Keratinocyte (primary cell): ENCODE results near the gene AP3M1. TPM values are rescaled to one million over a fixed set of nuclear protein-coding genes. Genes with fewer than 3 reads are reported as not detected.

ENCODE experiments used
- DNase-seq: peaks from one replicate; pipeline ENCODE4 v3.0.0-alpha.2; 2011; ENCODE audit warnings: low read depth, missing footprints, low spot score
- FAIRE-seq: peaks from 2 replicates; lab custom pipeline; 2011; peaks lifted over from hg19 to GRCh38; lab: Jason Lieb, UNC
- H2AFZ ChIP-seq: 2 replicates; pipeline ENCODE4 v1.6.0; 2012; ENCODE audit warnings: low read length, control low read depth, inconsistent platforms; ENCODE audit not compliant: control insufficient read depth
- H3K27ac ChIP-seq: 2 replicates; pipeline ENCODE4 v1.5.1; 2011; ENCODE audit warnings: low read length; ENCODE audit not compliant: control insufficient read depth, insufficient read depth
- H3K27me3 ChIP-seq: 3 replicates; pipeline ENCODE4 v1.6.0; 2011; ENCODE audit warnings: low read length; ENCODE audit not compliant: control insufficient read depth, insufficient read depth; ENCODE audit errors: extremely low read depth
- H3K36me3 ChIP-seq, 2 experiments: 2 replicates in 1 of 2; 3 replicates in 1 of 2; pipeline ENCODE4 v1.5.1; 2011; ENCODE audit warnings: low read length in 2 of 2, mild to moderate bottlenecking in 1 of 2; ENCODE audit not compliant: control insufficient read depth in 2 of 2, insufficient read depth in 2 of 2; ENCODE audit errors: extremely low read depth in 1 of 2
- H3K4me1 ChIP-seq: 3 replicates; pipeline ENCODE4 v1.5.1; 2011; ENCODE audit warnings: low read length; ENCODE audit not compliant: control insufficient read depth, insufficient read depth; ENCODE audit errors: extremely low read depth
- H3K4me2 ChIP-seq: 3 replicates; pipeline ENCODE4 v1.6.0; 2011; ENCODE audit warnings: low read depth, low read length; ENCODE audit not compliant: control insufficient read depth, insufficient read depth; ENCODE audit errors: extremely low read depth
- H3K4me3 ChIP-seq, 3 experiments: fragments of 200-600 bp in 1 of 3; sonication (generic) in 1 of 3; 2 replicates in 2 of 3; 3 replicates in 1 of 3; pipeline ENCODE4 v1.5.1; 2011 to 2016; ENCODE audit warnings: low read length in 3 of 3, mild to moderate bottlenecking in 3 of 3, control low read depth in 2 of 3, inconsistent platforms in 1 of 3, low read depth in 1 of 3, mixed read lengths in 1 of 3, mixed run types in 1 of 3, moderate library complexity in 1 of 3; ENCODE audit not compliant: control insufficient read depth in 2 of 3, insufficient read depth in 2 of 3; ENCODE audit errors: extremely low read depth in 1 of 3
- H3K79me2 ChIP-seq: 2 replicates; pipeline ENCODE4 v1.6.0; 2012; ENCODE audit warnings: low read length; ENCODE audit not compliant: control insufficient read depth, insufficient read depth
- H3K9ac ChIP-seq: 3 replicates; pipeline ENCODE4 v1.6.0; 2011; ENCODE audit warnings: low read length; ENCODE audit not compliant: control insufficient read depth, insufficient read depth; ENCODE audit errors: extremely low read depth
- H3K9me1 ChIP-seq: 3 replicates; pipeline ENCODE4 v1.6.0; 2011; ENCODE audit warnings: low read length; ENCODE audit not compliant: control insufficient read depth, insufficient read depth; ENCODE audit errors: extremely low read depth
- H3K9me3 ChIP-seq: 2 replicates; pipeline ENCODE4 v1.5.1; 2012; ENCODE audit warnings: low read depth, low read length; ENCODE audit not compliant: control insufficient read depth
- H4K20me1 ChIP-seq: 3 replicates; pipeline ENCODE4 v1.6.0; 2011; ENCODE audit warnings: low read length; ENCODE audit not compliant: control insufficient read depth, insufficient read depth; ENCODE audit errors: extremely low read depth
- CTCF ChIP-seq, 3 experiments: IDR thresholded peaks in 1 of 3; conservative IDR thresholded peaks in 1 of 3; optimal IDR thresholded peaks in 1 of 3; 2 replicates in 2 of 3; 3 replicates in 1 of 3; pipeline versions ENCODE3 to v1.5.1; 2011; ENCODE audit warnings: low read length in 3 of 3, mild to moderate bottlenecking in 3 of 3, moderate library complexity in 2 of 3, control low read depth in 1 of 3, inconsistent platforms in 1 of 3; ENCODE audit not compliant: insufficient read depth in 2 of 3; ENCODE audit errors: extremely low read depth in 1 of 3
- EZH2 ChIP-seq: IDR thresholded peaks from one replicate; pipeline ENCODE4 v1.6.1; 2012; ENCODE audit warnings: inconsistent platforms, mild to moderate bottlenecking, low read length, moderate library complexity
- dilution Hi-C: fragments of 300-500 bp; cut with MboI; formaldehyde crosslinking; loops from one replicate; pipeline ENCODE4 v1.7.0; 2020; ENCODE audit warnings: low sequenced_read_pairs; ENCODE audit not compliant: extremely low pct_ligation_motif_present
- polyA plus RNA-seq, 5 experiments: library from polyadenylated mRNA; depleted of rRNA in 3 of 5; stranded (reverse) in 3 of 5; stranded (forward) in 1 of 5; unstranded in 1 of 5; fragments of >200 nt; gene quantifications; 1 replicate in 1 of 5; 2 replicates in 3 of 5; 3 replicates in 1 of 5; pipeline versions ENCODE4 v1.2.1 to v1.2.3, GENCODE V29; 2011 to 2012; ENCODE audit warnings: missing spikeins in 2 of 5, low read depth in 1 of 5, low replicate concordance in 1 of 5

AP3M1 gene
- polyA plus RNA-seq, 1 donor (not counting 4 experiments of a cell fraction or from before 2014, with no cell fraction given), result 53.5 TPM

- FAIRE-seq (no peak), DNase-seq (no peak)
- H3K4me2 ChIP-seq, result no peak overlapping the region
- H3K27me3 ChIP-seq, result no peaks in the 10 kb centered on the region
- H3K4me3 ChIP-seq, result no peak overlapping the region
- H3K36me3 ChIP-seq, result peaks cover 58 to 70% of the 10 kb centered on the region in 2 experiments
- no peak overlapping the region for H3K27ac ChIP-seq
- no peak for TF ChIP-seq EZH2
- no peak for TF ChIP-seq CTCF (optimal IDR thresholded peaks at IDR 0.05 in 1 of 3, IDR thresholded peaks at IDR 0.05 in 1 of 3, conservative IDR thresholded peaks at IDR 0.05 in 1 of 3; ENCODE audit: extremely low read depth in 1 of 3, insufficient read depth in 2 of 3, low read length in 3 of 3)
- no peaks in the 10 kb centered on the region for H3K79me2 ChIP-seq
- H2AFZ ChIP-seq, result no peak overlapping the region
- H3K9me1 ChIP-seq, result no peaks in the 10 kb centered on the region
- H4K20me1 ChIP-seq, result peaks cover 6% of the 10 kb centered on the region
- H3K4me1 ChIP-seq, result peaks cover 17% of the 10 kb centered on the region
- no peak overlapping the region for H3K9ac ChIP-seq
- H3K9me3 ChIP-seq, result no peaks in the 10 kb centered on the region
- dilution Hi-C loops, result no loop called here
Observed at GRCh38 chr10:74111799-74112198, 38.8 kb downstream of the AP3M1 start.

DNA sequence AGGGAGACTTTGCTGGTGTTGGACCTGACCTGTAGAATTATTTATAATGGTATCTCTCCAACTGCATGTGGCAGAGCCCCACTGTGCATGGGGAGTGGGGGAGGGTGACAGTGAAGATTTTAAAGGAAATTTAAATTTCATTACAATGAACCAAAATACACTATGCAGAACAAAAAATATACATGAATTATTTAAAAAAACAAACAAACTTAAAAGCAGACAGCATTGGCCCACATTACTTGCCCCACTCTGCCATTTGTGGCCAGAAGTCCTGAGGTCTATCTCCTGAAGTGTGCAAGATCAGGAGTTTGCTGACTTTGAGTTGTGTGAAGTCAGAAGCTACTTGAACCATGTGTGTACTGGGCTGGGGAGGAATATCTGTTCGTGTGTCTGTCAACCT, 40.5 kb downstream of the AP3M1 start:
- H3K4me2 ChIP-seq, result no peak overlapping the region
- H3K79me2 ChIP-seq, result no peaks in the 10 kb centered on the region
- peaks cover 56 to 64% of the 10 kb centered on the region in 2 experiments for H3K36me3 ChIP-seq
- H3K27ac ChIP-seq, result no peak overlapping the region
- DNase-seq (no peak), FAIRE-seq (no peak)
- peaks cover 17% of the 10 kb centered on the region for H3K4me1 ChIP-seq
- no peak for TF ChIP-seq EZH2
- no peak for TF ChIP-seq CTCF (optimal IDR thresholded peaks at IDR 0.05 in 1 of 3, IDR thresholded peaks at IDR 0.05 in 1 of 3, conservative IDR thresholded peaks at IDR 0.05 in 1 of 3; ENCODE audit: extremely low read depth in 1 of 3, insufficient read depth in 2 of 3, low read length in 3 of 3)
- dilution Hi-C loops, result no loop called here
- H4K20me1 ChIP-seq, result peaks cover 6% of the 10 kb centered on the region
- H3K9me1 ChIP-seq, result no peaks in the 10 kb centered on the region
- no peaks in the 10 kb centered on the region for H3K27me3 ChIP-seq
- H3K9ac ChIP-seq, result no peak overlapping the region
- no peak overlapping the region for H3K4me3 ChIP-seq
- H3K9me3 ChIP-seq, result no peaks in the 10 kb centered on the region
- no peak overlapping the region for H2AFZ ChIP-seq
